DMS153 treated with DMSO at 0.1 percent for 48 hours (cell line): ENCODE data around the gene PRIM1.
"Not testable (repeated sequence)": the region's sequence is repeated elsewhere in the genome, so short reads cannot be mapped to it uniquely, and the experiment has no call there.

Source experiments
- DNase-seq: peaks from one replicate; lab custom pipeline; 2025; ENCODE audit not compliant: unreplicated experiment; lab: John Stamatoyannopoulos, UW

The PRIM1 gene

GRCh38 chr12:56718636-56719035, 33.5 kb downstream of the PRIM1 start:
- no peak for DNase-seq

DNA sequence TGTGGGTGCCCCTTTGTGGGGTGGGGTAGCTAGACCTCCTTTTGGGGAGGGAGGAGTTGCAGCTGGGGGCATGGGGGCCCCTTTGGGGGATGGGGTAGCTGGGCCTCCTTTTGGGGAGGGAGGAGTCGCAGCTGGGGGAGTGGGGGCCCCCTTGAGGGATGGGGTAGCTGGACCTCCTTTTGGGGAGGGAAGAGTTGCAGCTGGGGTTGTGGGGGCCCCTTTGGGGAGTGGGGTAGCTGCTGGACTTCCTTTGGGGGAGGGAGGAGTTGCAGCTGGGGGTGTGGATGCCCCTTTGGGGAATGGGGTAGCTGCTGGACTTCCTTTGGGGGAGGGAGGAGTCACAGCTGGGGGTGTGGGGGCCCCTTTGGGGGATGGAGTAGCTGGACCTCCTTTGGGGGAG, 34.0 kb downstream of the PRIM1 start:
- no peak for DNase-seq

DNA sequence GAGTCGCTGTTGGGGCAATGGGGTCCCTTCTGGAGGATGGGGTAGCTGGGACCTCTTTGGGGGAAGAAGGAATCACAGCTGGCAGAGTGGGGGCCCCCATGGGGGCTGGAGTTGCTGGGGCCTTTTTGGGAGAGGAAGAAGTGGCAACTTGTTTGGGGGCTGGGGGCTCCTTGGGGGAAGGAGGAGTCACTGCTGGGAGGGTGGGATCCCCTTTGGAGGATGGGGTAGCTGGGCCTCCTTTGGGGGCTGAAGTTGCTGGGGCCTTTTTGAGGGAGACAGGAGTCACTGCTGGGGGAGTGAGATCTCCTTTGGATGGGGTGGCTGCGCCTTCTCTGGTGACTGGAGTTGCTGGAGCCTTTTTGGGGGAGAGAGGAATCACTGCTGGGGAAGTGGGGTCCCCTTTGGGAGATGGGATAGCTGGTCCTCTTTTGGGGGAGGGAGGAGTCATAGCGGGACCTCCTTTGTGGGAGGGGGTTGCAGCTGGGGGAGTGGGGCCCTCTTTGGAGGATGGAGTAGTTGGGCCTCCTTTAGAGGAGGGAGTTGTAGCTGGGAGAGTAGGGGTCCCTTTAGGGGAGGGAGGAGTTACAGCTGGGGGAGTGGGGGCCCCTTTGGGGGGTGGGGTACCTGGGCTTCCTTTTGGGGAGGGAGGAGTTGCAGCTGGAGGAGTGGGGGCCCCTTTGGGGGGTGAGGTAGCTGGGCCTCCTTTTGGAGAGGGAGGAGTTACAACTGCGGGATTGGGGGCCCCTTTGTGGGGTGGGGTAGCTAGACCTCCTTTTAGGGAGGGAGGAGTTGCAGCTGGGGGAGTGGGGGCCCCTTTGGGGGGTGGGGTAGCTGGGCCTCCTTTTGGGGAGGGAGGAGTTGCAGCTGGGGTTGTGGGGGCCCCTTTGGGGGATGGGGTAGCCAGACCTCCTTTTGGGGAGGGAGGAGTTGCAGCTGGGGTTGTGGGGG, 34.9 kb downstream of the PRIM1 start:
- DNase-seq: no peak

DNA sequence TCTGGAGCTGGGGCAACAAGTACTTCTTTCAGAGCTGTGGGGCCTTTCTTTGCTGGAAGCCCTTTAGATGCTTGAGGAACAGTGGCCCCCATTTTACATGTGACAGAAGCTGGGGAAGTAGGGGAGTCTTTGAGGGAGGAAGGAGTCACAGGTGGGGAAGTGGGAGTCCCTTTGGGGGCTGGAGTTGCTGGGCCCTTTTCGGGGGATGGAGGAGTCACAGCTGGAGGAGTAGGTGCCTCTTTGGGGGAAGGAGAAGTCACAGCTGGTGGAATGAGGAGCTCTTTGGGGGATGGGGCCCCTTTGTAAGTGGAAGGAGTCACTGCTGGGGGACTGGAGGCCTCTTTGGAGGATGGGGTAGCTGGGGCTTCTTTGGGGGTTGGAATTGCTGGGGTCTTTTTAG, 35.7 kb downstream of the PRIM1 start:
- no peak for DNase-seq

DNA sequence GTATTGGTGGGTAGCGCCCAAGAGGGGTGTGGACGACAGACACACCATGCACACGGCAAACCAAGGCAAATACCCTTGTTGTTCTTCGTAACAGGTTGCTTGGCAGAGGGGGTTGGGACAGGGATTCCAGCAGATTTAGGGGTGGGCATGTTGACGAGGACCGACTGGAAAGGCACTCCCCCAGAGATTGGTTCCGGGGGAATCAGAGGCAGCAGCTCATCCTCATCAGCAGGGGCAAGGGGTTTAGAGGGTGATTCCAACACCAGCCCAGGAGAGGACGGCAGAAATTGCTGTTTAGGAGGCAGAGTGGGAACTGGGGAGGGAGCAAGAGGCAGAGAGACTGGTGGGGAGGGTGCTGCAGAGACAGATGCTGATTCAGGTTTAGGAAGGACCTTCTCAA, 36.3 kb downstream of the PRIM1 start:
- no peak for DNase-seq

GRCh38 chr12:56714431-56714929, 37.6 kb downstream of the PRIM1 start:
- no peak for DNase-seq

DNA sequence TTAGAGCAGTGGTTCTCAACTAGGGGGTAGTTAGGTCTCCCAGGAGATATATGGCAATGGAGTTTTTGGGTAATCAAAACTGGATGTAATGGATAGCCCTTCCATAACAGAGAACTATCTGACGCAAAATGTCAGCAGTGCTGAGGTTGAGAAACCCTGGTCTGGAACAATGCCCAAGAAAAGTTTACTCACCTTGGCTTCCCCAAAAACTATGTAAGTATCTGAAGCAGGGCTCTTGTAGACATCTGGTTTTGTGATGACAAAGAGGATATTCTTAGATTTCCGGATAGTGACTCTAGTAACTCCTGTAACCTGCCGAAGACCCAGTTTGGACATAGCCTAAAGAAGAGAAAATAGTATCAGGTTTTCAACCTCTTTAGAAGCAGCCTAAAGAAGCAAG, 38.8 kb downstream of the PRIM1 start:
- DNase-seq: no peak

DNA sequence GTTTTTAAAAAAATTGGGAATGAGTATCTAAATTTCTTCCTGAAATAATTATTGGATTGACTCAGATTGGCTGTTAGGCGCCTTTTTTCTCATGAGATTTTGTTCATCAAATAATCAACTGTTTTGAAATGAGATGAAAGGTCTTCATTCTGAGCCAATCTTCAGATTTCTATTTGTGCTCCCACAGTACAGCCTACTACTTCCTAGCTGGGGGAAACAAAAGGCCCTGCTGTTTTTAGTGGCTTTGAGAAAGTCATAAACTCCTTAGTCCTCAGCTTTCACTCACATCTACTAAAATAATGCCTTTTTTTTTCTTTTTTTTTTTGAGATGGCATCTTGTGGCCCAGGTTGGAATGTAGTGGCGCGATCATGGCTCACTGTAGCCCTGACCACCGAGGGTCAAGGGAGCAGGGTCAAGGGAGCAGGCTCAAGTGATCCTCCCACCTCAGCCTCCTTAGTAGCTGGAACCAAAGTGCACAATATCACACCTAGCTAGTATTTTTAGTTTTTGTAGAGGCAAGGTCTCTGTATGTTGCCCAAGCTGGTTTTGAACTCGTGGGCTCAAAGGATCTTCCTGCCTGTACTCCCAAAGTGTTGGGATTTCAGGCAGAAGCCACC, 42.3 kb downstream of the PRIM1 start:
- DNase-seq: no peak

- DNase-seq: not testable (repeated sequence)
Observed at GRCh38 chr12:56704522-56704921, 47.6 kb downstream of the PRIM1 start.

- no peak for DNase-seq
Observed at GRCh38 chr12:56699020-56699661, 53.0 kb downstream of the PRIM1 start.

GRCh38 chr12:56695327-56696101, 56.6 kb downstream of the PRIM1 start:
- no peak for DNase-seq

DNA sequence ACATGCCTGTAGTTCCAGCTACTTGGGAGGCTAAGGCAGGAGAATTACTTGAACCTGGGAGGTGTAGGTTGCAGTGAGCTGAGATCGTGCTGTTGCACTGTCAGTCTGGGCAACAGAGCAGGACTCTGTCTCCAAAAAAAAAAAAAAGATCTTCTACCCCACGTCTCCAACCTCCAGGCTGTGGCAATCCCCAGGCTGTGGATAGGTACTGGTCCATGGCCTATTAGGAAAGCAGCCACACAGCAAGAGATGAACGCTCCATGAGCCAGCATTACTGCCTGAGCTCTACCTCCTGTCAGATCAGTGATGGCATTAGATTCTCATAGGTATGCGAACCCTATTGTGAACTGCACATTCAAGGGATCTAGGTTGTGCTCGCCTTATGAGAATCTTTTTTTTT, 58.0 kb downstream of the PRIM1 start:
- no peak for DNase-seq

- no peak for DNase-seq
Observed at GRCh38 chr12:56688846-56689109, 63.3 kb downstream of the PRIM1 start.

DNA sequence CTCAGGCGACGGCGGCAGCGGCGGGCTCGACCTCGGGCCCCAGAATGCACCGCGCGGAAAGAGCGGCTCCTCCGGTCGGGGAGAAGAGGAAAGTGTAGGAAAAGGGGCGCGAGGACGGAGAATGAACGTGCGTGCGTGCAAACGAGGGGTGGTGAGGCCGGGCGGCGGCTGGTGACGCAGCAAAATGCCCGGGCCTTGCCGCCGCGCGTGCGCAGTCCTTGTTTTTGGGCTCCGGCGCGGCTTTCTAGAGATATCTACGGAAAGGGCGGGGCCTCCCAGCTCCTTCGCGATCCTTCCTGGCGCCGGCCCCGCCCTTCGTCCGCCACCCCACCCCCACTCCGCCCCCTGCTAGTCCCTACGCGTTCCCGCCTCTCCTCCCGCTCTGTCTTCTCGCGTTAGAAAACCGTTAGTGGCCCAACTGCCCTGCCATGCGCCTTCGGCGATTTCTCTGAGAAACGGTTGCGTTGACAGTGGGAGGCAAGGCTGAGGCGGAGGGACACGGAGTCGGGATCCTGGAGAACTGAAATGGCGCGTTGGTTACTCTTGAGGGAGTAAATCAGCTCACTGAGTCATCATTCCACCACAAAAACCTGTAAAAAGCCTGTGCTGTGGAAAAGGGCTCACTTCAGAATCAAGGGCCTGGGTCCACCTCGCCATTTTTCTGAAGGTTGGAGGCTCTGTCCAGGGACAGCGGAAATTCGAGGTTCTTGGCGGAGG, 63.8 kb downstream of the PRIM1 start, which contains the start of gene PTGES3:
Gene PTGES3 (minus strand): TSS at position 156 of the 717 bp plus-strand sequence. CDS start 285 bp downstream, outside the sequence.
- peak; percentile 97 for DNase-seq

- DNase-seq: peak; percentile 17
Observed at GRCh38 chr12:56687223-56688128, 64.6 kb downstream of the PRIM1 start.

DNA sequence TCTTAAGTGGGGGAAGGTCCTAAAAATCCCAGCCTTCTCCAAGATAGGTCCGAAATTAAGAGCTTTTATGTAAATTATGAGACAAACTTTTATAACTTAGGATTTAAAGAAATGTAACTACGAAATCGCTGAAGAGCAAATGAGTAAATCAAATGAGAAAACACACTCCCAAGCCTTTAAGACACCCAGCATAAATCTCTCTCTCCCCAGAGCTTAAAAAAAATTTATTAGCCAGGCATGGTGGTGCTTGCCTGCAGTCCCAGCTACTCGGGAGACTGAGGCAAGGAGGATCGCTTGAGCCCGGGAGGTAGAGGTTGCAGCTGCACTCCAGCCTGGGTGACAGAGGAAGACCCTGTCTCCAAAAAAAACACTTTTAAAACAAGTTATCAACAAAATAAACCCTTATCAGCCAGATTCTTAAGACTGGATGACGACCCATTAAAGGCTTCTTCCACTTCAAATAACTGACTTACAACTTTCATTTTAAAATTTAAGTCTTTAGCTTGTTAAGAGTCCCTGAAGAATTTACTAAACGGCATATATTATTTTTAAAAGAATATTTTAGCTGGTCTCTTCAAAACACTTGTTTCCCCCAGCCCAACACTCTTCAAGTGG, 67.3 kb downstream of the PRIM1 start:
- DNase-seq: no peak

DNA sequence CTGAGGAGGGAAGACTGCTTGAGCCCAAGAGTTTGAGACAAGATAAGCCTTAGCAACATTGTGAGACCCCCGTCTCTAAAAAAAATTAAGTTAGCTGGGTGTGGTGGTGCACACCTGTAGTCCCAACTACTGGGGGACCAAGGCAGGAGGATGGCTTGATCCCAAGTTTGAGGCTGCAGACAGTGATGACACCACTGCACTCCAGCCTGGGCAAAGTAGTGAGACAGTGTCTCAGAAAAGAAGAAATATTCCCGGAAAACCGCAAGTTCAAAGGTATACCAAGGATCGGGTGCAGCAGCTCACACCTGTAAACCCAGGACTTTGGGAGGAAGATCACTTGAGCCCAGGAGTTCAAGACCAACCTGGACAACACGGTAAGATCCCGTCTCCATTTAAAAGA, 69.8 kb downstream of the PRIM1 start:
- DNase-seq: no peak
